HL-60 (cell line): ENCODE results near the gene SCN1B.

ENCODE experiments used
- POLR2AphosphoS5 ChIP-seq: IDR thresholded peaks from 2 replicates; pipeline ENCODE4 v1.6.1; 2012; ENCODE audit warnings: low read depth
- TF ChIP-seq, protein P1 (sequence below): IDR thresholded peaks from one replicate; pipeline ENCODE4 v1.5.1; 2011; ENCODE audit warnings: low read length, control low read depth, inconsistent platforms; ENCODE audit not compliant: insufficient read depth

DNA sequence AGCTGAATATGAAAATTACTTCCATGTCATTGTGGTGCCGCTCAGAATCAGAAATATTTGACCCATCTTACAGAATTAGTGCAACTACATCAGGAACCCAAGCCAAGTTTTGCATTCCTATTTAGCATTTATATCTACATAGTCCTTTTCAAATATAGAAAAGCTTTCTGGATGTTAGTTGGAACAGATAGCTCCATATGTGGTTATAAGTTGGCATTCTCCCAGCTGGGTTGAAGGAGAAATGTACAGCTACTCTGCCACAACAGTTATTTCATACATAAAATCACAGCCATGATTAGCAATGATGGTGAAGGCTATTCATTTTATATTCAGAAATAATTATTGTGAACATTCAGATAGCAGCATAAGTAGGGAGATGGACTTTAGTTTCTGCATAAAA, 39.4 kb downstream of the SCN1B start:
- TF ChIP-seq, protein P1, sequence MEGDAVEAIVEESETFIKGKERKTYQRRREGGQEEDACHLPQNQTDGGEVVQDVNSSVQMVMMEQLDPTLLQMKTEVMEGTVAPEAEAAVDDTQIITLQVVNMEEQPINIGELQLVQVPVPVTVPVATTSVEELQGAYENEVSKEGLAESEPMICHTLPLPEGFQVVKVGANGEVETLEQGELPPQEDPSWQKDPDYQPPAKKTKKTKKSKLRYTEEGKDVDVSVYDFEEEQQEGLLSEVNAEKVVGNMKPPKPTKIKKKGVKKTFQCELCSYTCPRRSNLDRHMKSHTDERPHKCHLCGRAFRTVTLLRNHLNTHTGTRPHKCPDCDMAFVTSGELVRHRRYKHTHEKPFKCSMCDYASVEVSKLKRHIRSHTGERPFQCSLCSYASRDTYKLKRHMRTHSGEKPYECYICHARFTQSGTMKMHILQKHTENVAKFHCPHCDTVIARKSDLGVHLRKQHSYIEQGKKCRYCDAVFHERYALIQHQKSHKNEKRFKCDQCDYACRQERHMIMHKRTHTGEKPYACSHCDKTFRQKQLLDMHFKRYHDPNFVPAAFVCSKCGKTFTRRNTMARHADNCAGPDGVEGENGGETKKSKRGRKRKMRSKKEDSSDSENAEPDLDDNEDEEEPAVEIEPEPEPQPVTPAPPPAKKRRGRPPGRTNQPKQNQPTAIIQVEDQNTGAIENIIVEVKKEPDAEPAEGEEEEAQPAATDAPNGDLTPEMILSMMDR = no peak
- no peak for TF ChIP-seq POLR2AphosphoS5
